Gastroesophageal sphincter (tissue), 4 donors: Measurements from ENCODE around the gene MT1B. TPM values are rescaled to one million over a fixed set of nuclear protein-coding genes. Genes with fewer than 3 reads are reported as not detected.
"Not testable (repeated sequence)": the region's sequence is repeated elsewhere in the genome, so short reads cannot be mapped to it uniquely, and the experiment has no call there.

ENCODE experiments used
- ATAC-seq: fragments of 150-250 bp; one replicate; pipeline ENCODE4 v1.9.1; 2016; ENCODE audit warnings: mild to moderate bottlenecking, moderate library complexity
- H3K27ac ChIP-seq, 4 donors: fragments of 200-600 bp; sonication (generic) in 3 of 4; 1 replicate in 3 of 4; 2 replicates in 1 of 4; pipeline ENCODE4 v1.5.1; 2016 to 2019
- H3K27me3 ChIP-seq: fragments of 200-600 bp; sonication (generic); one replicate; pipeline ENCODE4 v1.5.1; 2019
- H3K36me3 ChIP-seq, 2 donors: fragments of 200-600 bp; sonication (generic); one replicate each; pipeline ENCODE4 v1.5.1; 2019; ENCODE audit warnings: control low read depth in 1 of 2
- H3K4me1 ChIP-seq, 3 donors: fragments of 200-600 bp; sonication (generic); 1 replicate in 2 of 3; 2 replicates in 1 of 3; pipeline ENCODE4 v1.5.1; 2016 to 2019; ENCODE audit warnings: control low read depth in 2 of 3
- H3K4me3 ChIP-seq, 2 donors: fragments of 200-600 bp; sonication (generic); one replicate each; pipeline ENCODE4 v1.5.1; 2019; ENCODE audit warnings: mild to moderate bottlenecking in 1 of 2, moderate library complexity in 1 of 2
- H3K9me3 ChIP-seq, 3 donors: fragments of 200-600 bp; sonication (generic); one replicate each; pipeline ENCODE4 v1.5.1; 2017 to 2019; ENCODE audit warnings: control low read depth in 2 of 3
- EP300 ChIP-seq: sonication (generic); formaldehyde crosslinking; IDR thresholded peaks from one replicate; pipeline ENCODE4 v1.6.1; 2017; ENCODE audit warnings: antibody characterized with exemption, mild to moderate bottlenecking
- POLR2A ChIP-seq, 2 donors: fragments of 450-650 bp; IDR thresholded peaks; one replicate each; pipeline ENCODE4 v1.6.1; 2017; ENCODE audit warnings: antibody characterized with exemption in 2 of 2, mild to moderate bottlenecking in 2 of 2, moderate library complexity in 1 of 2
- POLR2AphosphoS5 ChIP-seq: sonication (generic); formaldehyde crosslinking; IDR thresholded peaks from one replicate; pipeline ENCODE4 v1.6.1; 2017; ENCODE audit warnings: antibody characterized with exemption
- WGBS, 2 donors: methylation state at CpG; one replicate each; pipeline ENCODE4 v1.1.5; 2018; ENCODE audit warnings: low coverage in 1 of 2; 5-methylcytosine and 5-hydroxymethylcytosine counted together
- total RNA-seq, 4 donors: library from RNA; depleted of rRNA; stranded (reverse); fragments of >200 nt; gene quantifications; one replicate each; pipeline ENCODE4 v1.1.0, GENCODE V29; 2016
- TF ChIP-seq, protein P1 (sequence below), 4 experiments: fragments of 200-600 bp in 2 of 4; fragments of 450-650 bp in 2 of 4; sonication (generic) in 1 of 4; IDR thresholded peaks; one replicate each; pipeline ENCODE4 v1.5.1; 2017 to 2019; ENCODE audit warnings: antibody characterized with exemption in 4 of 4, mild to moderate bottlenecking in 2 of 4, moderate library complexity in 2 of 4

MT1B gene
- total RNA-seq, 4 donors from 2014 or later = not detected

DNA sequence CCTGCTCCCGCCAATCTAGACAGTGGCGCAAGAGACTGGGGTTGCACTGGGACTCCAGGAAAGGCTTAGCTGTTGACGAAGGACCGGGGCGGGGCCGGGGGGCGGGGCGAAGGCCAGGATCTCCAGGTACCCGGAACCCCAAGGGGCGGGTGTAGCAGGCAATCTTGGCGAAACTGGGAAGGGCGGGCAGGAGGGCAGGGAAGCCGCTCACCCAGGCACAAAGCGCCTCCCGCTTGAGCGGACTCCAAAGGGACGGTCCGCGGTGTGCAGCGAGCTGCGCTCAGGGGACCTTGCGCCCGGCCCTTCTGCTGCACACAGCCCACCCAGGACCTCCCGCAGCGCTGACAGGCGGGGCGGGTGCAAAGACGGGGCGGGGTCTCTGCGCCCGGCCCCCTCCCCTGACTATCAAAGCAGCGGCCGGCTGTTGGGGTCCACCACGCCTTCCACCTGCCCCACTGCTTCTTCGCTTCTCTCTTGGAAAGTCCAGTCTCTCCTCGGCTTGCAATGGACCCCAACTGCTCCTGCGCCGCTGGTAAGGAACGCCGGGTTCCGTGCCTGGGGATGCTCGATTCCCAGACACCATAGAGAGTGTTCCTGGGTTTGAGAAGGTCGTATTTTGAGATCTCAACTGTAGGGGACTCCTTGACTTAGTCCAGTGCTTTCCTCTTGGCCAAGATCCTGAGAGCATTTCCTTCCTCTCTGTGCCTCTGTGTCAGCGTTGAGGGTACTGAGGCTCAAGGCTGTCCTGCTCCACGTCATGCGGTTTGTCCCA is 6.1 kb downstream of the MT1B start, which contains the start of gene MT1F:
TSS of gene MT1F (plus strand) at position 405 of the 772 bp plus-strand sequence. CDS start at position 505, 100 bp downstream.
- peak within 1 kb of the TSS; percentile 24 to 55 for H3K4me3 ChIP-seq
- ATAC-seq = peak; percentile 77
- H3K27ac ChIP-seq = peak within 1 kb of the TSS in 3 of 4 donors; percentile 38 to 68 (median 47)
- peaks cover 57% of the 10 kb centered on the region for H3K27me3 ChIP-seq
- 0% methylated on average over 1 of the region's 46 CpGs; no CpG with 5 or more reads in 1 of the 2 donors for WGBS, 2 donors
- H3K36me3 ChIP-seq = no peaks in the 10 kb centered on the region
- H3K4me1 ChIP-seq = peaks cover 0 to 22% (median 4%) of the 10 kb centered on the region in 3 donors
- TF ChIP-seq EP300 (no peak), POLR2AphosphoS5 (no peak), POLR2A (IDR thresholded peaks at IDR 0.05) (no peak)
- TF ChIP-seq, protein P1, sequence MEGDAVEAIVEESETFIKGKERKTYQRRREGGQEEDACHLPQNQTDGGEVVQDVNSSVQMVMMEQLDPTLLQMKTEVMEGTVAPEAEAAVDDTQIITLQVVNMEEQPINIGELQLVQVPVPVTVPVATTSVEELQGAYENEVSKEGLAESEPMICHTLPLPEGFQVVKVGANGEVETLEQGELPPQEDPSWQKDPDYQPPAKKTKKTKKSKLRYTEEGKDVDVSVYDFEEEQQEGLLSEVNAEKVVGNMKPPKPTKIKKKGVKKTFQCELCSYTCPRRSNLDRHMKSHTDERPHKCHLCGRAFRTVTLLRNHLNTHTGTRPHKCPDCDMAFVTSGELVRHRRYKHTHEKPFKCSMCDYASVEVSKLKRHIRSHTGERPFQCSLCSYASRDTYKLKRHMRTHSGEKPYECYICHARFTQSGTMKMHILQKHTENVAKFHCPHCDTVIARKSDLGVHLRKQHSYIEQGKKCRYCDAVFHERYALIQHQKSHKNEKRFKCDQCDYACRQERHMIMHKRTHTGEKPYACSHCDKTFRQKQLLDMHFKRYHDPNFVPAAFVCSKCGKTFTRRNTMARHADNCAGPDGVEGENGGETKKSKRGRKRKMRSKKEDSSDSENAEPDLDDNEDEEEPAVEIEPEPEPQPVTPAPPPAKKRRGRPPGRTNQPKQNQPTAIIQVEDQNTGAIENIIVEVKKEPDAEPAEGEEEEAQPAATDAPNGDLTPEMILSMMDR (IDR thresholded peaks at IDR 0.05) = no peak
- H3K9me3 ChIP-seq = no peaks in the 10 kb centered on the region

DNA sequence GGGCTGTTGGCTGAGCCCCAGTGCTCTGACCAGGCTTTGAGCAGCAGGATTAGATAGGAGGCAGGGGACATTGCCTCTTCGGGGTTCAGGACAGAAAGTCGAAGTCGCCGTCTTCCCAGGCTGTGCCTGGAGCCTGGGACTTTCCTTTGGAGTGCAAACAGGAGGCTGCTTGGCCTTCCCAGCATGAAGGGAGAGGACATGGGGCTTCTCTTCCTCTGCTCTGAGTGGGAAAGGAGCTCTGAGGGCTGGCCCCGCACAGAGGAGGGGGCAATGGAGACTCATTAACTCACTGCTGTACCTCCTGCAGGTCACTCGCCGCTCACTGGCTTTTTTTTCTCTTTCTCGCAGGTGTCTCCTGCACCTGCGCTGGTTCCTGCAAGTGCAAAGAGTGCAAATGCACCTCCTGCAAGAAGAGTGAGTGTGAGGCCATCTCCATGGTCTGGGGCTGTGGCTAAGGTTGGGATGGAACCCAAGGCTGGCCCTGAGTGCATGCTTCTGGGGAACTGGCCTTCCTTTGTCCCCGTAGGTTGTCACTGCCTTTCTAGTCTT is 6.7 kb downstream of the MT1B start:
- TF ChIP-seq, protein P1 (IDR thresholded peaks at IDR 0.05) = no peak
- no peak for TF ChIP-seq EP300
- no peak for TF ChIP-seq POLR2A (IDR thresholded peaks at IDR 0.05)
- TF ChIP-seq POLR2AphosphoS5 = no peak
- Histone ChIP-seq H3K36me3 (no peaks in the 10 kb centered on the region), H3K4me1 (peaks cover 0 to 28% (median 8%) of the 10 kb centered on the region in 3 donors), H3K27ac (peak overlapping the region in 1 of 4 donors; percentile 68), H3K4me3 (peak overlapping the region in 1 of 2 donors; percentile 55), H3K9me3 (no peaks in the 10 kb centered on the region), H3K27me3 (peaks cover 64% of the 10 kb centered on the region)
- ATAC-seq = no peak
- whole genome bisulfite sequencing, 2 donors = 8 to 80% methylated on average over 1 to 2 of the region's 10 CpGs

DNA sequence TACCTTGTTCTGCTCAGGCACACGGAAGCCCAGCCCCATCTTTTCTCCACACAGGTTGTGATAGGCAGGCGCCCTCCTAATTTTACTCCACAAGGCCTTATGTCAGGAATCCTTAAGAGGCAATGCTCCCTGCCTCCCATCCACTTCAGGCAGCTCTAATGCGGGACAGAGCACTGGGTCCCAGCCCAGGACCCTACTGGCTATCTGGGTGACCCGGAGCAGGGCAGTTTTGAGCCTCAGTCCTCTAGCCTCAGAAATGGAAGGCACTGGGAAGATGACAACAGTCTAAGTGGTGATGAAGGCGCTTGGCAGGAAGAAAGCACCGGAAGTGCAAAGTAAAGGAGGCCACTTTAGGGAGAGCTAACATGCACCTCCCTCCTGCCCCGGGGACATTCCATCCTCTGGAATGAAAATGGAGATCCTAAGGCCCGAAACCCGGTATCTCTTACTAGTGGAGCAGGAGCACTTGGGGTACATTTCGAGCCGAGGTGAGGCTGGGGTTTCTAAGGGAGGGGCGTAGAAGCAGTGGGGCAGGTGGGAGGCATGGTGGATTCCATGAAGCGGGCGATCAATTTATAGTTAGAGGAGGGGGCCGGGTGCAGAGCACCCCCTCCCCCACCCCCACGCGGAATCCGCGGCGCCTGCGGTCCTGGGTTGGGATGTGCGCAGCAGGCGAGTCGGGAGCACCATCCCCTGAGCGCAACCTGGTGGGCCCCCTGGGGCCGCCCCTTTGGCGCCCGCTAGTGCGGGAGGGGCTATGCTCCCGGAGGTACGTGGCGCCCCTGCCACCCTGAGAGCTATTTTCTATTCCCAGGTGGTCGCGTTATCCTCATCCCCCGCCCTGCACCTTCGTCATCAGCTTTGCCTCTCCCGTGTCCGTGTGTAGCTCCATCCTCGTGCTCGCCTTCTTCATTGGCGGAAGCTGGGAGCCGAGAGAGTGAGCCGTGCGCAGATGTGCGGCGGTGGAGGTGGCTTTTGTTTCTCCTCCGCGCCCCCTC is 11.0 kb downstream of the MT1B start:
- peaks cover 100% of the 10 kb centered on the region for H3K27me3 ChIP-seq
- H3K27ac ChIP-seq = no peak overlapping the region
- 22 to 25% methylated on average over 8 to 9 of the region's 48 CpGs for WGBS, 2 donors
- H3K9me3 ChIP-seq = no peaks in the 10 kb centered on the region
- peak overlapping the region in 1 of 2 donors; percentile 24 for H3K4me3 ChIP-seq
- H3K4me1 ChIP-seq = peaks cover 0 to 26% (median 8%) of the 10 kb centered on the region in 3 donors
- TF ChIP-seq EP300 (no peak), POLR2AphosphoS5 (no peak), POLR2A (IDR thresholded peaks at IDR 0.05) (no peak)
- TF ChIP-seq, protein P1 (IDR thresholded peaks at IDR 0.05) = no peak
- H3K36me3 ChIP-seq = no peaks in the 10 kb centered on the region
- ATAC-seq = no peak

DNA sequence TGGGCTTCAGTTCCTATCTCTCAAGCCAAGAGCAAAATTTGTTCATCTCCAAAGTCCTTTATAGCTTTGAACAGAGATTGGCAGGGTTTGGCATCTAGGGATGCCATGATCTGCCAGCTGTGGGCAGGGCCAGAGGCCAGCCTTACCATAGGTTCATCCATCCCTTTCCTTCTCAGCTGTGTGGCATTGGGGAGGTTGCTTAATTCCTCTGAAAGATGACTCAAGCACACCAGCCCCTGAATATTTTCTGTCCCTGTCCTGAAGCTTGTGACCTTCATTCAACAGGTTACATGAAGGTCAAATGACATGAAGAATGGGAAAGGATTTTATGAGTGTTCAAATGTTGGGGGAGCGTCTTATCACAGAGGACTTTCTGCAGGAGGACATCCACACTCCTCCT is 12.8 kb downstream of the MT1B start:
- H3K27ac ChIP-seq = no peak overlapping the region

DNA sequence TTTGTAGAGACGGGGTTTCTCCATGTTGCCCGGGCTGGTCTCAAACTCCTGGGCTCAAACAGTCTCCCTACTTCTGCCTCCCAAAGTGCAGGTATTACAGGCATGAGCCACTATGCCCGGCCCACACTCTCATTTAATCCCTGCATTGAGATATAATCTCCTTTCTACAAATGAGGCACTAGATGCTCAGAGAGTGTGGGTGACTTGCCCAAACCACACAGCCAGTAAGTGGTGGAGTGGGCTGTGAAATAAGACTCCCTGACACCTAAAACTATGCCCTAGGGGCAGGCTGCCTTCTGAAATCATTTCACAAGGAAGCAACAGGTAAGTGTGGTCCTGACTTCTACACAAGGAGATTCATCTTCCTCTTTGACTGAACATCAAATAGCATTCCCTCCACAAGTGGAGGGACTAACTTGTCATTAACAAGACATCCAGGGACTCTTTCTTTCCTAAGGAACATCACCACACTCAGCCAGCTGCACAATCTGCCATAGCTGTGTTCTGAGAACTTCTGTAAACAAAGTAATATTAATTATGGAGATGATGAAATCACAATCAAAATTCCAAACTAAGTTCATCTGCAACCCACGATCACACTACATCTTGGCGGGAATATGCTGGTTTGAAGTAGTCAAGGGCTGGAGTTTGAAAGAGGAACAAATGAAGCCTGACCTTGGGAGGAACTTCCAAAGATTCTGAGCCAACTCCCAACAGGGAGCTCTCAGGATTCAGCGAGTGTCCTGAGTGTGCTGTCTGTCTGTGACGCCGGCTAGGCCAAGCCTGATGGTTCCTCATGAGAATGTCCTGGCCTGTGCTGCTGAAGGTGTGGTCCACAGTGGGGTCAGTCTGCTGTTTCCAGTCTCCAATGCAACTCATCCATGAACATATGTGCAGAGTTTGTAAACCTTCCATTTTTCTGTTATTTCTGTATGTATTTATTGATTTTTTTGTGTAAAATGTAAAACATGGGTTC is 13.9 kb downstream of the MT1B start:
- peak; percentile 50 for ATAC-seq
- WGBS, 2 donors = 36 to 68% methylated on average over 2 to 7 of the region's 8 CpGs

More for the DNA sequence above, 12.8 kb downstream of the MT1B start:
- no peaks in the 10 kb centered on the region for H3K9me3 ChIP-seq
- H3K4me3 ChIP-seq = no peak overlapping the region
- H3K36me3 ChIP-seq = no peaks in the 10 kb centered on the region
- TF ChIP-seq EP300 (no peak), POLR2AphosphoS5 (no peak), POLR2A (IDR thresholded peaks at IDR 0.05) (no peak)
- TF ChIP-seq, protein P1 (IDR thresholded peaks at IDR 0.05) = no peak
- 82 to 100% methylated on average over 1 of the region's 1 CpG for WGBS, 2 donors
- peaks cover 100% of the 10 kb centered on the region for H3K27me3 ChIP-seq
- no peak for ATAC-seq
- H3K4me1 ChIP-seq = peaks cover 0 to 25% (median 11%) of the 10 kb centered on the region in 3 donors

More for the DNA sequence above, 13.9 kb downstream of the MT1B start:
- H3K4me3 ChIP-seq, H3K9me3 ChIP-seq, H3K27ac ChIP-seq, H3K36me3 ChIP-seq: not testable (repeated sequence)
- Histone ChIP-seq H3K27me3 (peaks cover 100% of the 10 kb centered on the region), H3K4me1 (peaks cover 0 to 31% (median 17%) of the 10 kb centered on the region in 3 donors)
